ENCODE measurements around the gene PRDM9.
"Not testable (repeated sequence)": the region's sequence is repeated elsewhere in the genome, so short reads cannot be mapped to it uniquely, and the experiment has no call there.

DNA sequence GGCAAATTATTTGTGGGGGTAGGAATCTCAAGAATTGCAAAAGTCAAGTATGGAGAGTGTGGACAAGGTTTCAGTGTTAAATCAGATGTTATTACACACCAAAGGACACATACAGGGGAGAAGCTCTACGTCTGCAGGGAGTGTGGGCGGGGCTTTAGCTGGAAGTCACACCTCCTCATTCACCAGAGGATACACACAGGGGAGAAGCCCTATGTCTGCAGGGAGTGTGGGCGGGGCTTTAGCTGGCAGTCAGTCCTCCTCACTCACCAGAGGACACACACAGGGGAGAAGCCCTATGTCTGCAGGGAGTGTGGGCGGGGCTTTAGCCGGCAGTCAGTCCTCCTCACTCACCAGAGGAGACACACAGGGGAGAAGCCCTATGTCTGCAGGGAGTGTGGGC, 19.2 kb downstream of the PRDM9 start:
- TF ChIP-seq YY1 (IDR thresholded peaks at IDR 0.05; ENCODE audit: insufficient read depth, insufficient read length); SUZ12 (IDR thresholded peaks at IDR 0.05; ENCODE audit: extremely low read depth, insufficient read depth, insufficient read length): not testable (repeated sequence)

All from NT2/D1 (cell line).